ENCODE measurements around the gene ZC2HC1B.

- TF ChIP-seq CTCF (IDR thresholded peaks at IDR 0.05; ENCODE audit: insufficient read depth, low read length) (no peak), POLR2AphosphoS5 (IDR thresholded peaks at IDR 0.05; ENCODE audit: low read depth) (no peak), GABPA (IDR thresholded peaks at IDR 0.05; ENCODE audit: low read depth) (no peak), SPI1 (IDR thresholded peaks at IDR 0.05; ENCODE audit: borderline replicate concordance, low read depth) (no peak), REST (IDR thresholded peaks at IDR 0.05; ENCODE audit: insufficient replicate concordance, low read depth) (no peak)
Observed at GRCh38 chr6:143912671-143913070, 48.4 kb downstream of the ZC2HC1B start.
